WTC11 (cell line): Measurements from ENCODE around the gene ZNF804B. TPM values are rescaled to one million over a fixed set of nuclear protein-coding genes. Genes with fewer than 3 reads are reported as not detected.

Experiments
- ATAC-seq: fragments of 200-7000 bp; cut with Tn5 transposase; 2 replicates; pipeline ENCODE4 v1.10.0; 2021; ENCODE audit warnings: mild to moderate bottlenecking, moderate library complexity
- CTCF ChIA-PET: fragments of 300-600 bp; sonication (Branson Sonifier 250); formaldehyde crosslinking; loops from one replicate; lab custom pipeline; 2021; ENCODE audit warnings: antibody characterized with exemption; lab: Charles Lee
- POLR2A ChIA-PET: fragments of 350-600 bp; sonication (Branson Sonifier 250); formaldehyde crosslinking; loops from one replicate; lab custom pipeline; 2021; ENCODE audit warnings: antibody characterized with exemption; lab: Charles Lee
- DNase-seq: peaks from one replicate; pipeline ENCODE4 v3.0.0; 2021; ENCODE audit warnings: low spot score
- H3K27ac Mint-ChIP-seq: 2 replicates; pipeline ENCODE4 v1.8.0; 2021; ENCODE audit warnings: mixed read lengths
- H3K27me3 Mint-ChIP-seq: 2 replicates; pipeline ENCODE4 v1.8.0; 2021; ENCODE audit warnings: low read depth, mild to moderate bottlenecking, moderate library complexity, mixed read lengths
- H3K36me3 Mint-ChIP-seq: 2 replicates; pipeline ENCODE4 v1.8.0; 2021; ENCODE audit warnings: mixed read lengths
- H3K4me1 Mint-ChIP-seq: 2 replicates; pipeline ENCODE4 v1.8.0; 2022; ENCODE audit warnings: mixed read lengths
- H3K4me3 Mint-ChIP-seq: 2 replicates; pipeline ENCODE4 v1.8.0; 2021; ENCODE audit warnings: mild to moderate bottlenecking, moderate library complexity, mixed read lengths
- H3K9me3 Mint-ChIP-seq: 2 replicates; pipeline ENCODE4 v1.8.0; 2021; ENCODE audit warnings: mixed read lengths
- CDX4 ChIP-seq: fragments of 250-450 bp; sonication (Bioruptor Pico); IDR thresholded peaks from 2 replicates; pipeline ENCODE4 v1.9.0; 2021; ENCODE audit warnings: moderate library complexity, mild to moderate bottlenecking, inconsistent platforms, borderline replicate concordance
- GTF2I ChIP-seq: fragments of 250-450 bp; sonication (Bioruptor Pico); conservative IDR thresholded peaks from 2 replicates; pipeline ENCODE4 v1.4.0; 2021; ENCODE audit warnings: mild to moderate bottlenecking
- IRF2 ChIP-seq: sonication (generic); formaldehyde crosslinking; IDR thresholded peaks from 2 replicates; pipeline ENCODE4 v1.8.0; 2022; ENCODE audit warnings: low read depth, missing genetic modification reagents, borderline replicate concordance
- KAT7 ChIP-seq: sonication (generic); formaldehyde crosslinking; IDR thresholded peaks from 2 replicates; pipeline ENCODE4 v1.8.1; 2023; ENCODE audit warnings: missing genetic modification reagents, mild to moderate bottlenecking, borderline replicate concordance
- MYBL2 ChIP-seq: sonication (generic); formaldehyde crosslinking; IDR thresholded peaks from 2 replicates; pipeline ENCODE4 v1.8.1; 2023; ENCODE audit warnings: mild to moderate bottlenecking, moderate library complexity, missing genetic modification reagents
- NFYB ChIP-seq: sonication (generic); formaldehyde crosslinking; conservative IDR thresholded peaks from 2 replicates; pipeline ENCODE4 v1.8.0; 2022; ENCODE audit warnings: low read depth, missing genetic modification reagents
- NR2C2 ChIP-seq: sonication (generic); formaldehyde crosslinking; IDR thresholded peaks from 2 replicates; pipeline ENCODE4 v1.8.0; 2022; ENCODE audit warnings: mild to moderate bottlenecking, missing genetic modification reagents
- RORB ChIP-seq: fragments of 250-450 bp; sonication (Bioruptor Pico); IDR thresholded peaks from 2 replicates; pipeline ENCODE4 v1.9.0; 2021; ENCODE audit warnings: mild to moderate bottlenecking
- SMAD3 ChIP-seq: sonication (generic); formaldehyde crosslinking; IDR thresholded peaks from 2 replicates; pipeline ENCODE4 v1.8.0; 2022; ENCODE audit warnings: missing genetic modification reagents, mild to moderate bottlenecking, borderline replicate concordance
- SMAD4 ChIP-seq: sonication (generic); formaldehyde crosslinking; IDR thresholded peaks from 2 replicates; pipeline ENCODE4 v1.8.0; 2022; ENCODE audit warnings: mild to moderate bottlenecking, missing genetic modification reagents
- TEAD1 ChIP-seq: sonication (generic); formaldehyde crosslinking; IDR thresholded peaks from 2 replicates; pipeline ENCODE4 v1.8.0; 2022; ENCODE audit warnings: mild to moderate bottlenecking, missing genetic modification reagents
- USF2 ChIP-seq: sonication (generic); formaldehyde crosslinking; IDR thresholded peaks from 2 replicates; pipeline ENCODE4 v1.8.1; 2023; ENCODE audit warnings: mild to moderate bottlenecking, missing genetic modification reagents, moderate library complexity
- ZNF121 ChIP-seq: sonication (generic); formaldehyde crosslinking; IDR thresholded peaks from 2 replicates; pipeline ENCODE4 v1.8.0; 2023; ENCODE audit warnings: missing genetic modification reagents
- ZNF138 ChIP-seq: sonication (generic); formaldehyde crosslinking; conservative IDR thresholded peaks from 2 replicates; pipeline ENCODE4 v1.8.1; 2022; ENCODE audit warnings: mild to moderate bottlenecking, moderate library complexity, missing genetic modification reagents
- ZNF423 ChIP-seq: fragments of 250-450 bp; sonication (Bioruptor Pico); IDR thresholded peaks from 2 replicates; pipeline ENCODE4 v2.1.2; 2022; ENCODE audit warnings: mild to moderate bottlenecking, moderate library complexity
- ZNF425 ChIP-seq: fragments of 250-450 bp; sonication (Bioruptor Pico); conservative IDR thresholded peaks from 2 replicates; pipeline ENCODE4 v1.9.0; 2021; ENCODE audit warnings: mild to moderate bottlenecking
- total RNA-seq: library from RNA; stranded (reverse); gene quantifications from 3 replicates; pipeline ENCODE4 v1.2.3, GENCODE V29; 2021
- TF ChIP-seq, protein P1 (sequence below): sonication (generic); formaldehyde crosslinking; IDR thresholded peaks from 2 replicates; pipeline ENCODE4 v1.8.1; 2022; ENCODE audit warnings: low read depth, mild to moderate bottlenecking, moderate library complexity, missing genetic modification reagents, borderline replicate concordance
- TF ChIP-seq, protein P2 (sequence below): sonication (generic); formaldehyde crosslinking; IDR thresholded peaks from 2 replicates; pipeline ENCODE4 v1.8.1; 2023; ENCODE audit warnings: mild to moderate bottlenecking, moderate library complexity, missing genetic modification reagents
- TF ChIP-seq, protein P3 (sequence below): sonication (generic); formaldehyde crosslinking; IDR thresholded peaks from 2 replicates; pipeline ENCODE4 v1.8.1; 2023; ENCODE audit warnings: mild to moderate bottlenecking, missing genetic modification reagents
- TF ChIP-seq, protein P4 (sequence below): sonication (generic); formaldehyde crosslinking; IDR thresholded peaks from 2 replicates; pipeline ENCODE4 v1.8.1; 2022; ENCODE audit warnings: mild to moderate bottlenecking, missing genetic modification reagents, moderate library complexity, borderline replicate concordance
- TF ChIP-seq, protein P5 (sequence below): sonication (generic); formaldehyde crosslinking; IDR thresholded peaks from 2 replicates; pipeline ENCODE4 v1.8.0; 2022; ENCODE audit warnings: mild to moderate bottlenecking, missing genetic modification reagents

ZNF804B gene
- total RNA-seq, 1 experiment from 2014 or later, result 0.04 TPM

DNA sequence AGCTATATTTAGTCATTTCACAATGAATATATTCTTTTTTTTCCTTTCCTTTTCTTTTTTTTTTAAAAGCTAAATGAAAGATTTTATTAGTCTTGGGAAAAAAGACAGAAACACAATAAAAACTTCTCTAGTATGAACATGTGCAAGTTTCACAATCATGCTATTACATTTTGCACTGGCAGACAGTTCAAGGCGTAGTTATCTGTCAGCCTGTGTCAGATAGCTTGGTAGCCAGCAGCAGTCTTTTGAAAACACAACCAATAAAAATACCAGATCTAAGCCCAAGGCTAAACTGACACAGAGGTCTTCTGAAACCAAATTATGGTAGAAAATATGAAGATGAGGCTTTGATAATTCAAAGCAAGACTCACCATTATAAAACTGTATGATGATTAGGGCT is 241.8 kb downstream of the ZNF804B start (continued):
- no peak for TF ChIP-seq ZNF425 (CRISPR knock-in tag)
- TF ChIP-seq, protein P1, sequence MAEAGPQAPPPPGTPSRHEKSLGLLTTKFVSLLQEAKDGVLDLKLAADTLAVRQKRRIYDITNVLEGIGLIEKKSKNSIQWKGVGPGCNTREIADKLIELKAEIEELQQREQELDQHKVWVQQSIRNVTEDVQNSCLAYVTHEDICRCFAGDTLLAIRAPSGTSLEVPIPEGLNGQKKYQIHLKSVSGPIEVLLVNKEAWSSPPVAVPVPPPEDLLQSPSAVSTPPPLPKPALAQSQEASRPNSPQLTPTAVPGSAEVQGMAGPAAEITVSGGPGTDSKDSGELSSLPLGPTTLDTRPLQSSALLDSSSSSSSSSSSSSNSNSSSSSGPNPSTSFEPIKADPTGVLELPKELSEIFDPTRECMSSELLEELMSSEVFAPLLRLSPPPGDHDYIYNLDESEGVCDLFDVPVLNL, result no peak
- no peak for TF ChIP-seq SMAD4 (CRISPR knock-in tag)
- TF ChIP-seq ZNF138 (CRISPR knock-in tag), result no peak
- no peak for TF ChIP-seq ZNF423 (CRISPR knock-in tag)
- no peak for TF ChIP-seq NFYB (CRISPR knock-in tag)
- no peak for TF ChIP-seq IRF2 (CRISPR knock-in tag)
- TF ChIP-seq MYBL2 (CRISPR knock-in tag), result no peak
- no peak for TF ChIP-seq RORB (CRISPR knock-in tag)
- TF ChIP-seq GTF2I (CRISPR knock-in tag), result no peak
- TF ChIP-seq KAT7 (CRISPR knock-in tag), result no peak
- no peak for TF ChIP-seq TEAD1 (CRISPR knock-in tag)
- TF ChIP-seq, protein P2, sequence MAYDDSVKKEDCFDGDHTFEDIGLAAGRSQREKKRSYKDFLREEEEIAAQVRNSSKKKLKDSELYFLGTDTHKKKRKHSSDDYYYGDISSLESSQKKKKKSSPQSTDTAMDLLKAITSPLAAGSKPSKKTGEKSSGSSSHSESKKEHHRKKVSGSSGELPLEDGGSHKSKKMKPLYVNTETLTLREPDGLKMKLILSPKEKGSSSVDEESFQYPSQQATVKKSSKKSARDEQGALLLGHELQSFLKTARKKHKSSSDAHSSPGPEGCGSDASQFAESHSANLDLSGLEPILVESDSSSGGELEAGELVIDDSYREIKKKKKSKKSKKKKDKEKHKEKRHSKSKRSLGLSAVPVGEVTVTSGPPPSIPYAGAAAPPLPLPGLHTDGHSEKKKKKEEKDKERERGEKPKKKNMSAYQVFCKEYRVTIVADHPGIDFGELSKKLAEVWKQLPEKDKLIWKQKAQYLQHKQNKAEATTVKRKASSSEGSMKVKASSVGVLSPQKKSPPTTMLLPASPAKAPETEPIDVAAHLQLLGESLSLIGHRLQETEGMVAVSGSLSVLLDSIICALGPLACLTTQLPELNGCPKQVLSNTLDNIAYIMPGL (CRISPR knock-in tag), result no peak
- no peak for TF ChIP-seq ZNF121
- TF ChIP-seq, protein P3, sequence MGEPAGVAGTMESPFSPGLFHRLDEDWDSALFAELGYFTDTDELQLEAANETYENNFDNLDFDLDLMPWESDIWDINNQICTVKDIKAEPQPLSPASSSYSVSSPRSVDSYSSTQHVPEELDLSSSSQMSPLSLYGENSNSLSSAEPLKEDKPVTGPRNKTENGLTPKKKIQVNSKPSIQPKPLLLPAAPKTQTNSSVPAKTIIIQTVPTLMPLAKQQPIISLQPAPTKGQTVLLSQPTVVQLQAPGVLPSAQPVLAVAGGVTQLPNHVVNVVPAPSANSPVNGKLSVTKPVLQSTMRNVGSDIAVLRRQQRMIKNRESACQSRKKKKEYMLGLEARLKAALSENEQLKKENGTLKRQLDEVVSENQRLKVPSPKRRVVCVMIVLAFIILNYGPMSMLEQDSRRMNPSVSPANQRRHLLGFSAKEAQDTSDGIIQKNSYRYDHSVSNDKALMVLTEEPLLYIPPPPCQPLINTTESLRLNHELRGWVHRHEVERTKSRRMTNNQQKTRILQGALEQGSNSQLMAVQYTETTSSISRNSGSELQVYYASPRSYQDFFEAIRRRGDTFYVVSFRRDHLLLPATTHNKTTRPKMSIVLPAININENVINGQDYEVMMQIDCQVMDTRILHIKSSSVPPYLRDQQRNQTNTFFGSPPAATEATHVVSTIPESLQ (CRISPR knock-in tag), result no peak
- TF ChIP-seq CDX4 (CRISPR knock-in tag), result no peak
- no peak for TF ChIP-seq SMAD3

DNA sequence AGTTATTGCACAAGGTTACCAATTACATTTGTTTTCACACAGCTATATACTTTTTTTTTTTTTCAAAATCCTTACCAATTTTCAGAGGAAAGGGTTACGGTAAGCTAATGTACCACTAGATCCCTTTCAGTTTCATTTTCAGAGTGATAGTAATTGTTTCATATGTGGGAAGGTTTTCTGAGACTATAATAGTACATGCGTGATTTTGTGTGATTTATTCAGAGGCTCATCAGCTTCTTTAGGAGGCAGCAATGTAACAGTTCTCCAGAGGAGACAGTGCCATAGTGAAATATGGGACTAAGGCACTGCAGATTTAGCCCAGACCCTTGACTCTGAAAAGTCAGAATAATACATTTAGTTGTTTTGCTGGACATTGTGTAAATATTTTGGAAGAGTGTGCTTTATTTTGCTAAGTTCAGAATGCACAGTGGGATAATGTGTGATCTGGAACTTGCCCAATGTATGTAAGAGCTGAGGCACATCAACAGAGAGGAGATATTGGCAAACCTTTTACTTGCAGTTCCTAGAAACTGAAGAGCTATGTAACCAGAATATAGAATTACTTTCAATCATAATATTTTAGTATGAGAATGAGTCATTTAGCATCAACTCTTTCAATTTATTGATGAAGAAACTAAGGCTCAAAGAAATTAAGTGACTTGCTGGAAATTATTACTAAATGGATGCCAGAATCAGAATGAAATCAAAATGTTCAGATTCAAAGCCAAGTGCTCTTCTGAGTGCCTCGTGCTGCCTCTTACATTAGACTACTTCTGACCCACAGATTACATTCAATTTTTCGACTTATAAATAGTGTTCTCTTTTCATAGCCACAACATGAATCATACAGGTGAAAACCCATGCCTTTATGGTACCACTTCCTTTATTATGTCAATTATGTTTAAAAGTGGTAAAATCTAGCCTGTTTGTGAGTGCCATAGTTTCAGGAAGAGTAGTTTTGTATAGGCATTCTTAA is 243.8 kb downstream of the ZNF804B start:
- H3K9me3 Mint-ChIP-seq, result no peaks in the 10 kb centered on the region
- no peak for DNase-seq
- peaks cover 11% of the 10 kb centered on the region for H3K4me1 Mint-ChIP-seq
- H3K27ac Mint-ChIP-seq, result no peak overlapping the region; the same call in 1 of the 2 replicates
- ATAC-seq, result no peak
- no peaks in the 10 kb centered on the region for H3K36me3 Mint-ChIP-seq
- ChIA-PET CTCF (no interaction called here), POLR2A (no interaction called here)
- no peak overlapping the region for H3K4me3 Mint-ChIP-seq
- no peaks in the 10 kb centered on the region for H3K27me3 Mint-ChIP-seq
- TF ChIP-seq, protein P4, sequence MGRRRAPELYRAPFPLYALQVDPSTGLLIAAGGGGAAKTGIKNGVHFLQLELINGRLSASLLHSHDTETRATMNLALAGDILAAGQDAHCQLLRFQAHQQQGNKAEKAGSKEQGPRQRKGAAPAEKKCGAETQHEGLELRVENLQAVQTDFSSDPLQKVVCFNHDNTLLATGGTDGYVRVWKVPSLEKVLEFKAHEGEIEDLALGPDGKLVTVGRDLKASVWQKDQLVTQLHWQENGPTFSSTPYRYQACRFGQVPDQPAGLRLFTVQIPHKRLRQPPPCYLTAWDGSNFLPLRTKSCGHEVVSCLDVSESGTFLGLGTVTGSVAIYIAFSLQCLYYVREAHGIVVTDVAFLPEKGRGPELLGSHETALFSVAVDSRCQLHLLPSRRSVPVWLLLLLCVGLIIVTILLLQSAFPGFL (CRISPR knock-in tag), result no peak
- TF ChIP-seq ZNF425 (CRISPR knock-in tag) (no peak), USF2 (no peak), NR2C2 (no peak), SMAD4 (CRISPR knock-in tag) (no peak), GTF2I (CRISPR knock-in tag) (no peak)
- TF ChIP-seq, protein P5, sequence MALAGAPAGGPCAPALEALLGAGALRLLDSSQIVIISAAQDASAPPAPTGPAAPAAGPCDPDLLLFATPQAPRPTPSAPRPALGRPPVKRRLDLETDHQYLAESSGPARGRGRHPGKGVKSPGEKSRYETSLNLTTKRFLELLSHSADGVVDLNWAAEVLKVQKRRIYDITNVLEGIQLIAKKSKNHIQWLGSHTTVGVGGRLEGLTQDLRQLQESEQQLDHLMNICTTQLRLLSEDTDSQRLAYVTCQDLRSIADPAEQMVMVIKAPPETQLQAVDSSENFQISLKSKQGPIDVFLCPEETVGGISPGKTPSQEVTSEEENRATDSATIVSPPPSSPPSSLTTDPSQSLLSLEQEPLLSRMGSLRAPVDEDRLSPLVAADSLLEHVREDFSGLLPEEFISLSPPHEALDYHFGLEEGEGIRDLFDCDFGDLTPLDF (CRISPR knock-in tag), result no peak
